Tibial nerve (tissue), 4 donors: ENCODE data around the gene EMC9. TPM values are rescaled to one million over a fixed set of nuclear protein-coding genes. Genes with fewer than 3 reads are reported as not detected.

Experiments
- DNase-seq, 2 donors: peaks; one replicate each; pipeline ENCODE4 v3.0.0-alpha.2; 2019; ENCODE audit warnings: low spot score in 2 of 2
- H3K27ac ChIP-seq, 4 donors: fragments of 200-600 bp; sonication (generic) in 3 of 4; one replicate each; pipeline ENCODE4 v1.5.1; 2017 to 2019; ENCODE audit warnings: mild to moderate bottlenecking in 1 of 4
- H3K27me3 ChIP-seq, 2 donors: fragments of 200-600 bp; sonication (generic) in 1 of 2; one replicate each; pipeline versions ENCODE4 v1.5.1 to v1.6.0; 2017 to 2019
- H3K36me3 ChIP-seq, 3 donors: fragments of 200-600 bp; sonication (generic); one replicate each; pipeline ENCODE4 v1.5.1; 2018 to 2019
- H3K4me1 ChIP-seq, 4 donors: fragments of 200-600 bp; sonication (generic) in 3 of 4; one replicate each; pipeline ENCODE4 v1.5.1; 2017 to 2019
- H3K4me3 ChIP-seq, 4 donors: fragments of 200-600 bp; sonication (generic) in 3 of 4; one replicate each; pipeline ENCODE4 v1.5.1; 2017 to 2019; ENCODE audit warnings: mild to moderate bottlenecking in 1 of 4, moderate library complexity in 1 of 4
- H3K9me3 ChIP-seq, 4 donors: fragments of 200-600 bp; sonication (generic) in 3 of 4; one replicate each; pipeline ENCODE4 v1.5.1; 2017 to 2019
- CTCF ChIP-seq, 5 experiments: fragments of 200-600 bp in 3 of 5; fragments of 450-650 bp in 2 of 5; sonication (generic) in 3 of 5; IDR thresholded peaks; one replicate each; pipeline ENCODE4 v1.5.1; 2016 to 2019; ENCODE audit warnings: antibody characterized with exemption in 5 of 5, mild to moderate bottlenecking in 3 of 5, moderate library complexity in 2 of 5
- EP300 ChIP-seq, 2 donors: sonication (generic); formaldehyde crosslinking; IDR thresholded peaks; one replicate each; pipeline ENCODE4 v1.6.1; 2017; ENCODE audit warnings: antibody characterized with exemption in 2 of 2, mild to moderate bottlenecking in 1 of 2
- POLR2A ChIP-seq, 2 donors: fragments of 450-650 bp; IDR thresholded peaks; one replicate each; pipeline ENCODE4 v1.6.1; 2017; ENCODE audit warnings: antibody characterized with exemption in 2 of 2, mild to moderate bottlenecking in 2 of 2, moderate library complexity in 2 of 2
- WGBS, 2 donors: methylation state at CpG; one replicate each; pipeline ENCODE4 v1.1.5; 2018; 5-methylcytosine and 5-hydroxymethylcytosine counted together
- total RNA-seq, 4 donors: library from RNA; depleted of rRNA; stranded (reverse); fragments of >200 nt; gene quantifications; one replicate each; pipeline ENCODE4 v1.1.0, GENCODE V29; 2016

EMC9 gene
- total RNA-seq, 4 donors from 2014 or later, result 9.2 to 22.7 (median 14.4) TPM

DNA sequence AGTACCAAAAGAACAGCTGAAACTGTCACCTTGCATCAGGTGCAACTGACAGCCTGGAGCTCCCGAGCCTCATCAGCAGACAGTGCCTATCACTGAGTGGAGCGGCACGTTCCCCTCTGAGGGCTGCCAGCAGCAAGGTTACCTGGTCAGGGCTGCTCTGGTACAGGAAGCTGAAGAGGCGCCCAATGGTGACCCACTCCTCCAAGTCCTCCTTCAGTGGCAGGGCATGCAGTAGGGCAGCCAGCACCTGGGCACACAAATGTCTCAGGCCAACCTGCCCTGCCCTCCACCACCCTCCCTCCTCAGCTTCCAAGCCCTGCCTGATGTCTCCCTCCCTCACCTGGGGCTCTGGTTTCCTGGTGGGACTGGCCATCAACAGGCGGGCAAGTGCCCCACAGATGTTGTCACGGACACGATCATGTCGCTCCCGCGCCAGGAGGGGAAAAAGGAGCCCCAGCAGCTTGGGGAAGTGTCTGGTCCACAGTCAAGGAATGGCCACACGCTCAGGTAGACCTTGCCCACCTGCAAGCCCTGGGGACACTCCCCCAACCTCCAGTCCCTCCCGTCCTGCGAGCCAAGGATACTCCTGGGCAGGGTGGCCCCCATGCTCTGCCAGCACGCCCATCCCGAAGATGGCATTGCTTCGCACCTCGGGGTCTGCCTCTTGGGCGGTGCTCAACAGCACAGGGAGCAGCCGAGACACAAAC, 40.1 kb upstream of the EMC9 start:
- TF ChIP-seq POLR2A (IDR thresholded peaks at IDR 0.05) (no peak), EP300 (IDR thresholded peaks at IDR 0.05) (no peak), CTCF (IDR thresholded peaks at IDR 0.05) (no peak)
- DNase-seq, result no peak
- H3K36me3 ChIP-seq, result peaks cover 0 to 100% (median 2%) of the 10 kb centered on the region in 3 donors
- peaks cover 0 to 16% (median 4%) of the 10 kb centered on the region in 4 donors for H3K4me1 ChIP-seq
- H3K27me3 ChIP-seq, result no peaks in the 10 kb centered on the region
- H3K4me3 ChIP-seq, result no peak overlapping the region
- 83 to 90% methylated on average over 18 to 19 of the region's 19 CpGs for WGBS, 2 donors
- no peaks in the 10 kb centered on the region for H3K9me3 ChIP-seq
- H3K27ac ChIP-seq, result peak overlapping the region; percentile 67 to 92 (median 82)

DNA sequence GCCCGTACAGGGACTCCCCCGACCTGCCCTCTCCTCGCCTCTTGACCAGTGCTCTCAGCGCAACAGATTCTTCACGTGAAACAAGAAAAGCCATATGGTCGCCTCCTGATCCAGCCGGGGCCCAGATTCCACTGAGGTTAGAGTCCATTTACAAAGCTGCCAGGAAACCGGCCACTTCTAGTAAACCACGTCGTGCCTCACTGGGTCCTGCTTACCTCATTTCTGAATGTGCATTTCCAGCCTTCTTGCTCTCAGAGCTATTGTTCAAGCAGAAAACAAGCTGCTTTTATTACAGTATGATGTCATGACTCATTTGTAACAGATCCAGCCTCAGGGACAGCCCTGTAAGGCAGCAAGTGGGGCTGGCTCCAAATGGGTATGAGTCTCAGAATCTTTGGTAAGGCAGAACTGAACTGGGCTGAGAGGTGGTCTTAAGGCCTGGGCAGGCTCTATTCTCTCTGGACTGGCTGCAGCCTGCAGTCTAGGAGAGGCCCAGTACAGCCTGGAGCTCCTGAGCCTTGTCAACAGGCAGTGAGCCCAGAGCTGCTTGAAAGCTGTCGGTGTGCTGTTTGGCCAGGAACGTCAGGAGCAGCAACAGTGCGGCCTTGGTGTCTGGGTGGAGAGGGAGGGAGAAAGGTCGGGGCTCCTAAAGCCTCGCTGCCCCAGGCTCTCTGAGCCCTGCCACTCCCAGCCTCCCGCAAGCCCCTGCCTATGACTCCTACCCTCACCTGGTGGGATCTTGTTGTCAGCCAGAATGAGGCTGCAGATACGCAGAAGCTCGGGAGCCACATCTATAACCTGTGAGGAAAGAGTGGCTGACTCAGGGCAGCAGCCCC, 38.8 kb upstream of the EMC9 start:
- Histone ChIP-seq H3K4me3 (no peak overlapping the region), H3K36me3 (peaks cover 0 to 100% (median 2%) of the 10 kb centered on the region in 3 donors), H3K9me3 (no peaks in the 10 kb centered on the region), H3K27me3 (no peaks in the 10 kb centered on the region), H3K4me1 (peaks cover 0 to 16% (median 4%) of the 10 kb centered on the region in 4 donors), H3K27ac (peak overlapping the region; percentile 67 to 92 (median 82))
- WGBS, 2 donors, result 56 to 63% methylated on average over 16 to 18 of the region's 18 CpGs
- no peak for DNase-seq
- TF ChIP-seq EP300 (IDR thresholded peaks at IDR 0.05) (peak; percentile 20 to 76), CTCF (IDR thresholded peaks at IDR 0.05) (no peak), POLR2A (IDR thresholded peaks at IDR 0.05) (peak in 1 of 2 donors; percentile 22)

DNA sequence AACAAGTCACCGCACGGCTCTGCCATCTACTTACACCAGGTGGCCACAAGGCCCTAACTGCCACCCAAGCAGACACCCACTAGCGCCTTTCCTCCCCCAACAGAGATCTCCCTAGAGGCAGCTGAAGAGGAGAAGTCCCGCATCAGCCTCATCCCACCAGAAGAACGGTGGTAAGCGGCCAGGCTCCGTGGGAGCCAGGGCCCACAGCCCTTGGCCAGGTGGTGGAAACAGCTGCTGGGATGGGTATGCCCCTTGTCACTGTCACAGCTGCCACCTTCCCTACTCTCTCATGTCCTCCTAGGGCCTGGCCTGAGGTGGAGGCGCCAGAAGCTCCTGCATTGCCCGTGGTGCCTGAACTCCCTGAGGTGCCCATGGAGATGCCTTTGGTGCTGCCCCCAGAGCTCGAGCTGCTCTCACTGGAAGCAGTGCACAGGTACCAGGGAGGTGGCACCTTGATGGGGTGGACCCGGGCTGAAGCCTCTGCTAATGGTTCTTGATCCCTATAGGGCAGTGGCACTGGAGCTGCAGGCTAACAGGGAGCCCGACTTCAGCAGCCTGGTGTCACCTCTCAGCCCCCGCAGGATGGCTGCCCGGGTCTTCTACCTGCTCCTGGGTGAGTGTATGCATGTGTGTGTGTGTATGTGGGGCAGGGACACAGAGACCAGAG, 38.0 kb upstream of the EMC9 start:
- 79 to 84% methylated on average over 7 to 14 of the region's 14 CpGs for WGBS, 2 donors
- peak overlapping the region; percentile 67 to 92 (median 82) for H3K27ac ChIP-seq
- TF ChIP-seq CTCF (IDR thresholded peaks at IDR 0.05) (no peak), POLR2A (IDR thresholded peaks at IDR 0.05) (no peak), EP300 (IDR thresholded peaks at IDR 0.05) (no peak)
- H3K4me1 ChIP-seq, result peaks cover 0 to 16% (median 4%) of the 10 kb centered on the region in 4 donors
- no peak overlapping the region for H3K4me3 ChIP-seq
- H3K36me3 ChIP-seq, result peaks cover 0 to 100% (median 2%) of the 10 kb centered on the region in 3 donors
- DNase-seq, result no peak
- H3K9me3 ChIP-seq, result no peaks in the 10 kb centered on the region
- H3K27me3 ChIP-seq, result no peaks in the 10 kb centered on the region

DNA sequence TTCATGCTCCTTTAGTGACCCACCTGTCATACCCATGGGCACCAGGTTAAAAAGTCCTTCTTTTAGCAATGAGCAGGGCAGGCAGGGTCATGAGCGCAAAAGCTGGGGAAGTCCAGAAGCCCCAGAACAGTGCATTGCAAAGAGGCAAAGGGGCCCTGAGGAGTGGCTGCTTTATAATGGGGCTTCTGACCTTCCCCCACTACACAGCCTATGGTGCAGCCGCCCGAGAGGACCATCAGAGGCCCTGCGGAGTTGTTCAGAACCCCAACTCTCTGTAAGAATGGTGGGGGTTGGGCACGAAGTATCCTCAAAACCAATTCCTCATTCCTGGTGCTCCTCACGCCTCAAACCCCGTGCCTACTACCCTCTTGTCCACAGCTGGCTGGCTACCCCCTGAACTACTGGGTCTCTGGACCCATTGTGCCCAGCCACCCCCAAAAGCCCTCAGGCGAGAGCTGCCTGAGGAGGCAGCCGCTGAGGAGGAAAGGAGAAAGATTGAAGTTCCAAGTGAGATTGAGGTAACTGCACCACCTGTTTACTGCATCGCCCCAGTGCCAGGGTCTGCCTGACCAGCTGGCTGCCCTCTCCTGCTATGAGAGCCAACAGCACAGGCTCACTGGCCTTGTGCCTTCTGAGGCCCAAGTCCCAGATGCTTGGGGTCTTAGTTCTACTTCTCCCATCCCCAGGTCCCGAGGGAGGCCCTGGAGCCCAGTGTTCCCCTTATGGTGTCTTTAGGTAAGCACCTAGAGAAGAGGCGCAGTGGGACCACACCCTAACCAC, 37.2 kb upstream of the EMC9 start:
- no peaks in the 10 kb centered on the region for H3K27me3 ChIP-seq
- DNase-seq, result no peak
- no peaks in the 10 kb centered on the region for H3K9me3 ChIP-seq
- peak overlapping the region in 3 of 4 donors; percentile 67 to 92 (median 89) for H3K27ac ChIP-seq
- peaks cover 0 to 16% (median 4%) of the 10 kb centered on the region in 4 donors for H3K4me1 ChIP-seq
- 86 to 90% methylated on average over 11 to 12 of the region's 12 CpGs for WGBS, 2 donors
- H3K36me3 ChIP-seq, result peaks cover 0 to 100% (median 0%) of the 10 kb centered on the region in 3 donors
- H3K4me3 ChIP-seq, result no peak overlapping the region
- TF ChIP-seq CTCF (IDR thresholded peaks at IDR 0.05) (no peak), POLR2A (IDR thresholded peaks at IDR 0.05) (no peak), EP300 (IDR thresholded peaks at IDR 0.05) (no peak)
